Measurements from ENCODE around the gene USP50.

Gene USP50

GRCh38 chr15:50544368-50544767 lies 2.1 kb downstream of the USP50 start:
- Histone ChIP-seq H3K9ac (ENCODE audit: low read length) (no peak overlapping the region), H2AFZ (ENCODE audit: low read depth, low read length, severe bottlenecking) (no peak overlapping the region)
- TF ChIP-seq CTCF (IDR thresholded peaks at IDR 0.05; ENCODE audit: insufficient read depth, low read length, poor library complexity, severe bottlenecking) (no peak), EZH2phosphoT487 (conservative IDR thresholded peaks at IDR 0.05; ENCODE audit: low read length) (no peak)

GRCh38 chr15:50543556-50543955 lies 2.9 kb downstream of the USP50 start:
- no peaks in the 10 kb centered on the region for H3K27me3 ChIP-seq (ENCODE audit: low read length)
- H3F3A ChIP-seq (ENCODE audit: insufficient read depth), result no peaks in the 10 kb centered on the region
- H3K36me3 ChIP-seq (ENCODE audit: low read length), result no peaks in the 10 kb centered on the region
- no peak overlapping the region for H3K27ac ChIP-seq (ENCODE audit: low read depth, low read length)
- no peaks in the 10 kb centered on the region for H3K79me2 ChIP-seq (ENCODE audit: insufficient read depth, low read length)
- H3K9me2 ChIP-seq (replicated peaks; ENCODE audit: insufficient read depth, low read length), result no peaks in the 10 kb centered on the region
- H3K4me2 ChIP-seq (ENCODE audit: low read depth, low read length, poor library complexity, severe bottlenecking), result no peak overlapping the region
- no peak overlapping the region for H2AFZ ChIP-seq (ENCODE audit: low read depth, low read length, severe bottlenecking)
- no peaks in the 10 kb centered on the region for H4K20me1 ChIP-seq (ENCODE audit: low read depth, low read length)
- no peaks in the 10 kb centered on the region for H3K9me3 ChIP-seq (ENCODE audit: insufficient read depth, low read length)
- no peak overlapping the region for H3K9ac ChIP-seq (ENCODE audit: low read length)
- H3K4me3 ChIP-seq (ENCODE audit: insufficient read depth, low read length, poor library complexity, severe bottlenecking), result no peak overlapping the region
- TF ChIP-seq CTCF (IDR thresholded peaks at IDR 0.05; ENCODE audit: insufficient read depth, low read length, poor library complexity, severe bottlenecking) (no peak), EZH2phosphoT487 (conservative IDR thresholded peaks at IDR 0.05; ENCODE audit: low read length) (no peak)

More at GRCh38 chr15:50544368-50544767, 2.1 kb downstream of the USP50 start:
- no peaks in the 10 kb centered on the region for H3K36me3 ChIP-seq (ENCODE audit: low read length)
- H3K79me2 ChIP-seq (ENCODE audit: insufficient read depth, low read length), result no peaks in the 10 kb centered on the region
- no peaks in the 10 kb centered on the region for H3K9me3 ChIP-seq (ENCODE audit: insufficient read depth, low read length)
- H3K4me3 ChIP-seq (ENCODE audit: insufficient read depth, low read length, poor library complexity, severe bottlenecking), result no peak overlapping the region
- H4K20me1 ChIP-seq (ENCODE audit: low read depth, low read length), result no peaks in the 10 kb centered on the region
- no peaks in the 10 kb centered on the region for H3F3A ChIP-seq (ENCODE audit: insufficient read depth)
- no peaks in the 10 kb centered on the region for H3K9me2 ChIP-seq (replicated peaks; ENCODE audit: insufficient read depth, low read length)
- no peak overlapping the region for H3K27ac ChIP-seq (ENCODE audit: low read depth, low read length)
- no peaks in the 10 kb centered on the region for H3K27me3 ChIP-seq (ENCODE audit: low read length)
- H3K4me2 ChIP-seq (ENCODE audit: low read depth, low read length, poor library complexity, severe bottlenecking), result no peak overlapping the region

- H3K4me3 ChIP-seq (ENCODE audit: insufficient read depth, low read length, poor library complexity, severe bottlenecking), result no peak overlapping the region
- no peaks in the 10 kb centered on the region for H3K9me3 ChIP-seq (ENCODE audit: insufficient read depth, low read length)
- no peaks in the 10 kb centered on the region for H3K79me2 ChIP-seq (ENCODE audit: insufficient read depth, low read length)
- no peaks in the 10 kb centered on the region for H3K27me3 ChIP-seq (ENCODE audit: low read length)
- TF ChIP-seq CTCF (IDR thresholded peaks at IDR 0.05; ENCODE audit: insufficient read depth, low read length, poor library complexity, severe bottlenecking) (no peak), EZH2phosphoT487 (conservative IDR thresholded peaks at IDR 0.05; ENCODE audit: low read length) (no peak)
- no peak overlapping the region for H3K27ac ChIP-seq (ENCODE audit: low read depth, low read length)
- no peaks in the 10 kb centered on the region for H4K20me1 ChIP-seq (ENCODE audit: low read depth, low read length)
- no peak overlapping the region for H3K9ac ChIP-seq (ENCODE audit: low read length)
- no peak overlapping the region for H2AFZ ChIP-seq (ENCODE audit: low read depth, low read length, severe bottlenecking)
- H3K36me3 ChIP-seq (ENCODE audit: low read length), result no peaks in the 10 kb centered on the region
- no peak overlapping the region for H3K4me2 ChIP-seq (ENCODE audit: low read depth, low read length, poor library complexity, severe bottlenecking)
- no peaks in the 10 kb centered on the region for H3F3A ChIP-seq (ENCODE audit: insufficient read depth)
- H3K9me2 ChIP-seq (replicated peaks; ENCODE audit: insufficient read depth, low read length), result no peaks in the 10 kb centered on the region
Measured at GRCh38 chr15:50542887-50543210, 3.6 kb downstream of the USP50 start.

GRCh38 chr15:50531766-50532165 lies 14.7 kb downstream of the USP50 start:
- Histone ChIP-seq H3K27ac (ENCODE audit: low read depth, low read length) (no peak overlapping the region), H3K9me2 (replicated peaks; ENCODE audit: insufficient read depth, low read length) (no peaks in the 10 kb centered on the region), H3K27me3 (ENCODE audit: low read length) (no peaks in the 10 kb centered on the region), H3F3A (ENCODE audit: insufficient read depth) (no peaks in the 10 kb centered on the region), H3K4me2 (ENCODE audit: low read depth, low read length, poor library complexity, severe bottlenecking) (no peak overlapping the region), H3K4me3 (ENCODE audit: insufficient read depth, low read length, poor library complexity, severe bottlenecking) (no peak overlapping the region), H2AFZ (ENCODE audit: low read depth, low read length, severe bottlenecking) (no peak overlapping the region), H4K20me1 (ENCODE audit: low read depth, low read length) (no peaks in the 10 kb centered on the region), H3K9me3 (ENCODE audit: insufficient read depth, low read length) (no peaks in the 10 kb centered on the region), H3K36me3 (ENCODE audit: low read length) (no peaks in the 10 kb centered on the region), H3K79me2 (ENCODE audit: insufficient read depth, low read length) (no peaks in the 10 kb centered on the region), H3K9ac (ENCODE audit: low read length) (no peak overlapping the region)
- TF ChIP-seq EZH2phosphoT487 (conservative IDR thresholded peaks at IDR 0.05; ENCODE audit: low read length), result no peak
- no peak for TF ChIP-seq CTCF (IDR thresholded peaks at IDR 0.05; ENCODE audit: insufficient read depth, low read length, poor library complexity, severe bottlenecking)

Data from SU-DHL-6 (cell line).